ENCODE results near the gene URI1.
"Not testable (repeated sequence)": the region's sequence is repeated elsewhere in the genome, so short reads cannot be mapped to it uniquely, and the experiment has no call there.

URI1 gene

DNA sequence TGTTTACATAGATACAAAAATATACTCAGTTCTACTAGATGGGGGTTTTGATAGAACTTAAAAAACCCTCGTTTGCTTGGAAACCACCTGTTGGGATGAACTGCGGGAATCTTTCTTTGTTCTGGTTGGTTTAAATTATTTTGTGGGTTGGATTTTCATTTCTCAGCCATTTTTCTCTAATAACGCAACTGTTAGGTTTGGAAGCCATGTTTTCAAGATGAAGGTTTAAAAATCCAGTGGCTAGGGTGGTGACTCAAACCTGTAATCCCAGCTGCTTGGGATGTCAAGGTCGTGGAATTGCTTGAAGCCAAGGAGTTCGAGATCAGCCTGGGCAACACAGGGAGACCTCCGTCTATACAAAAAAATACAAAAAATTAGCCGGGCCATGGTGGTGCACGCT lies 1.6 kb downstream of the URI1 start:
- ChIA-PET POLR2A (no interaction called here), CTCF (no interaction called here)
- TF ChIP-seq BHLHE40 (IDR thresholded peaks at IDR 0.05; ENCODE audit: borderline replicate concordance) (no peak), FOXK2 (IDR thresholded peaks at IDR 0.05) (no peak), ARNT (IDR thresholded peaks at IDR 0.05) (no peak), FOXM1 (IDR thresholded peaks at IDR 0.05; ENCODE audit: borderline replicate concordance) (no peak), CTBP1 (IDR thresholded peaks at IDR 0.05; ENCODE audit: borderline replicate concordance) (no peak), ELF4 (IDR thresholded peaks at IDR 0.05) (no peak), HDGF (IDR thresholded peaks at IDR 0.05; ENCODE audit: borderline replicate concordance) (no peak), NFRKB (IDR thresholded peaks at IDR 0.05) (no peak), L3MBTL2 (conservative IDR thresholded peaks at IDR 0.05) (no peak), SUZ12 (IDR thresholded peaks at IDR 0.05) (no peak), TARDBP (IDR thresholded peaks at IDR 0.05) (no peak), LEF1 (IDR thresholded peaks at IDR 0.05; ENCODE audit: borderline replicate concordance) (no peak), FOXA1 (IDR thresholded peaks at IDR 0.05) (no peak), SP1 (IDR thresholded peaks at IDR 0.05) (no peak), ZNF384 (IDR thresholded peaks at IDR 0.05) (no peak)
- TF ChIP-seq, protein P1, sequence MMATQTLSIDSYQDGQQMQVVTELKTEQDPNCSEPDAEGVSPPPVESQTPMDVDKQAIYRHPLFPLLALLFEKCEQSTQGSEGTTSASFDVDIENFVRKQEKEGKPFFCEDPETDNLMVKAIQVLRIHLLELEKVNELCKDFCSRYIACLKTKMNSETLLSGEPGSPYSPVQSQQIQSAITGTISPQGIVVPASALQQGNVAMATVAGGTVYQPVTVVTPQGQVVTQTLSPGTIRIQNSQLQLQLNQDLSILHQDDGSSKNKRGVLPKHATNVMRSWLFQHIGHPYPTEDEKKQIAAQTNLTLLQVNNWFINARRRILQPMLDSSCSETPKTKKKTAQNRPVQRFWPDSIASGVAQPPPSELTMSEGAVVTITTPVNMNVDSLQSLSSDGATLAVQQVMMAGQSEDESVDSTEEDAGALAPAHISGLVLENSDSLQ (IDR thresholded peaks at IDR 0.05), result no peak
- no peak for DNase-seq (ENCODE audit: extremely low spot score)

DNA sequence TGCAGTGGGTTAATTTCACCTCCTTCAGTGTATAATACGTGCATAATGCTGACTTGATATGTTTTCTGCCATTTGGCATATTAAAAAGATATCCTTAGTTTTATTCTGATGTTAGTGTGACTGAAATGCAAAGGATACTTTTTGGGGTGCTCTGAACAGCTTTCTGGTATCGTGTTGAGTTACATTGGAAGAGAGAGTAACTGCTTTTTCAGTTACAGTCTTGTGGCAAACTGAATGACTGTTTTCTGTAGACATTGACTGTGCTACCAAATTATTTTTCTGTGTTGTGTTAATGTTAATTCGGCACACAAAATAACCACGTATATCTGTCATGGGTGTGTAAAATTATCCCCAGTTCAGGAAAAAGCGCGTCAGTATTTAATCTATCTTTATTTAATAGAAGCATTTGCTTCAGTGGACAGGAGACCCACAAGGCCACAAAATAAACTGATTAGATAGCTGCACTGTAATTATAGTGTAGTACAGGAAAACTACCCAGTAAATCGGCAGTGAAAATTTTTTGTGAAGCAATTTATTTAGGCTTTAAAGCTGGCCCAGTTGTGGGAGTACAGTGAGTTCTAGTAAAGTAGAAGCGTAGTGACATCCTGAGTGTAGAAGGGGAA lies 2.5 kb downstream of the URI1 start:
- TF ChIP-seq FOXA1 (IDR thresholded peaks at IDR 0.05), result no peak
- TF ChIP-seq ARNT (IDR thresholded peaks at IDR 0.05), result no peak
- no peak for TF ChIP-seq SP1 (IDR thresholded peaks at IDR 0.05)
- TF ChIP-seq, protein P1 (IDR thresholded peaks at IDR 0.05), result no peak
- no peak for TF ChIP-seq L3MBTL2 (conservative IDR thresholded peaks at IDR 0.05)
- DNase-seq (ENCODE audit: extremely low spot score), result no peak
- ChIA-PET CTCF (interaction anchor here (0.6 to 1.0 kb wide), 2 partner anchors 10 to 23 kb away, joined by 3 to 5 read pairs; no protein-coding TSS in a partner anchor), POLR2A (no interaction called here)

GRCh38 chr19:29945017-29945416 lies 3.0 kb downstream of the URI1 start:
- TF ChIP-seq BHLHE40 (IDR thresholded peaks at IDR 0.05; ENCODE audit: borderline replicate concordance), result no peak
- no peak for TF ChIP-seq FOXM1 (IDR thresholded peaks at IDR 0.05; ENCODE audit: borderline replicate concordance)
- TF ChIP-seq, protein P1 (IDR thresholded peaks at IDR 0.05), result no peak
- TF ChIP-seq L3MBTL2 (conservative IDR thresholded peaks at IDR 0.05), result no peak
- no peak for TF ChIP-seq TARDBP (IDR thresholded peaks at IDR 0.05)
- no peak for TF ChIP-seq CTBP1 (IDR thresholded peaks at IDR 0.05; ENCODE audit: borderline replicate concordance)
- ChIA-PET POLR2A (no interaction called here), CTCF (interaction anchor here (0.6 to 1.0 kb wide), 2 partner anchors 10 to 22 kb away, joined by 3 to 5 read pairs; no protein-coding TSS in a partner anchor)
- no peak for DNase-seq (ENCODE audit: extremely low spot score)

DNA sequence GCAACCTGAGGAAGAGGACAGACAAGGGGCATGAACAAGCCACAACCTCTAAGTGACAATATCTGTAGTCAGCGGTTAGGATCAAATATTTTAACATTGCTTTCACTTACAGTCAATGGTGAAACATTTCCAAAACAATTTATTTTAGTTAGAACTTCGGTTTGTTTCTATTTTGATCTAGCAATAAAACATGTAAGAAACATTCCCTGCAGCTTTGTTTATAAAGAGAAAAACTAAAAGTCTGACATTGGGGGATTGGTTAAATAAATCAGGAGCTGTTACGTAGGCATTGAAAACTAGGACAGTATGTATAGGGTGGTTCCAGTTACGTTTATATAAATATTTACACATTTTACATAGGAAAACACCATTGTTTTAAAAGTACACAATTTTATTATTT lies 3.4 kb downstream of the URI1 start:
- CTCF ChIA-PET, result interaction anchor here (1.0 kb wide), 1 partner anchor 22 kb away, joined by 3 read pairs; no protein-coding TSS in a partner anchor

DNA sequence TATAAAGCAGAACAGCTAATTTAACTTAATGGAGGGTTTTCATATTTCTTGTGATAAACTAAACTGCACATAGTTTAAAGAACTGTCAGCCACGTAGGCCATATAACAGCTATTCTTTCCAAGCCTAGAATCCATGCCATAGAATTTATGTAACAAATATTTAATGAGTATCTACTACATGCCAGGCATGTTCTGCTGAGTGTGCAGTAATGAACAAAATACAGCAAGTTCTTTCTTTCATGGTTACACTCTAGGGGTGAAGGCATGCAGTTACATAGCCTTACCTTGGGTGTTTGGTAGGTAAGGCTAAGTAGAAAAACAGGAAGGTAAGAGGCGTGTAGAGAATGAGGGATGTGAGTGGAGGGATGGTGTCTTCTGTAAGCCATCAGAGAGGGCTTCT lies 4.6 kb downstream of the URI1 start:
- TF ChIP-seq ARNT (IDR thresholded peaks at IDR 0.05) (no peak), CTBP1 (IDR thresholded peaks at IDR 0.05; ENCODE audit: borderline replicate concordance) (no peak), SUZ12 (IDR thresholded peaks at IDR 0.05) (no peak), BHLHE40 (IDR thresholded peaks at IDR 0.05; ENCODE audit: borderline replicate concordance) (no peak), ELF4 (IDR thresholded peaks at IDR 0.05) (no peak), TARDBP (IDR thresholded peaks at IDR 0.05) (no peak), NFRKB (IDR thresholded peaks at IDR 0.05) (no peak), HDGF (IDR thresholded peaks at IDR 0.05; ENCODE audit: borderline replicate concordance) (no peak), SP1 (IDR thresholded peaks at IDR 0.05) (no peak), FOXM1 (IDR thresholded peaks at IDR 0.05; ENCODE audit: borderline replicate concordance) (no peak)
- TF ChIP-seq, protein P1 (IDR thresholded peaks at IDR 0.05), result no peak
- ChIA-PET CTCF (no interaction called here), POLR2A (no interaction called here)
- no peak for DNase-seq (ENCODE audit: extremely low spot score)

More for the DNA sequence above, 3.4 kb downstream of the URI1 start:
- TF ChIP-seq FOXM1 (IDR thresholded peaks at IDR 0.05; ENCODE audit: borderline replicate concordance) (no peak), ARNT (IDR thresholded peaks at IDR 0.05) (no peak), NFRKB (IDR thresholded peaks at IDR 0.05) (no peak), ELF4 (IDR thresholded peaks at IDR 0.05) (no peak), ZNF384 (IDR thresholded peaks at IDR 0.05) (no peak), SUZ12 (IDR thresholded peaks at IDR 0.05) (no peak), LEF1 (IDR thresholded peaks at IDR 0.05; ENCODE audit: borderline replicate concordance) (no peak), L3MBTL2 (conservative IDR thresholded peaks at IDR 0.05) (no peak), CTBP1 (IDR thresholded peaks at IDR 0.05; ENCODE audit: borderline replicate concordance) (no peak)
- POLR2A ChIA-PET, result no interaction called here
- DNase-seq (ENCODE audit: extremely low spot score), result no peak

DNA sequence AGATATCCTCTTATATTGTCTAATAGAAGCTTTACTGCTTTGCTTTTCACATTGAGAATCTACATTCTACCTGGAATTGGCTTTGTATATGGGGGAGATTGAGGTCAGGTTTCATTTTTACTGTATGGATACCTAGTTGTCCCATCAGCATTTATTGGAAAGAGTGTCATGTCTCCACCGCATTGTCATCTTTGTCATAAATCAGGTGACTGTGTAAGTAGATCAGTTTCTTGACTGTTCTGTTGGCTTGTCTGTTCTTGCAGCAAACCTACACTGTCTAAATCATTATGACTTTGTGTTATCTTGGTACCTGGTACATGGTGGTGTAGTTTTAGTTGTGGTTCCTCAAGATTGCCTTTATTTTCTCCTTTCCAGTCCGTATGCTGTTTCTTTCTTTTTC lies 5.8 kb downstream of the URI1 start:
- TF ChIP-seq ELF4 (IDR thresholded peaks at IDR 0.05) (no peak), NFRKB (IDR thresholded peaks at IDR 0.05) (no peak), LEF1 (IDR thresholded peaks at IDR 0.05; ENCODE audit: borderline replicate concordance) (no peak), HDGF (IDR thresholded peaks at IDR 0.05; ENCODE audit: borderline replicate concordance) (no peak), ZNF384 (IDR thresholded peaks at IDR 0.05) (no peak)
- TF ChIP-seq, protein P1 (IDR thresholded peaks at IDR 0.05), result peak; percentile 32; the same call in 1 of the 2 replicates
- ChIA-PET CTCF (no interaction called here), POLR2A (no interaction called here)
- no peak for DNase-seq (ENCODE audit: extremely low spot score)

DNA sequence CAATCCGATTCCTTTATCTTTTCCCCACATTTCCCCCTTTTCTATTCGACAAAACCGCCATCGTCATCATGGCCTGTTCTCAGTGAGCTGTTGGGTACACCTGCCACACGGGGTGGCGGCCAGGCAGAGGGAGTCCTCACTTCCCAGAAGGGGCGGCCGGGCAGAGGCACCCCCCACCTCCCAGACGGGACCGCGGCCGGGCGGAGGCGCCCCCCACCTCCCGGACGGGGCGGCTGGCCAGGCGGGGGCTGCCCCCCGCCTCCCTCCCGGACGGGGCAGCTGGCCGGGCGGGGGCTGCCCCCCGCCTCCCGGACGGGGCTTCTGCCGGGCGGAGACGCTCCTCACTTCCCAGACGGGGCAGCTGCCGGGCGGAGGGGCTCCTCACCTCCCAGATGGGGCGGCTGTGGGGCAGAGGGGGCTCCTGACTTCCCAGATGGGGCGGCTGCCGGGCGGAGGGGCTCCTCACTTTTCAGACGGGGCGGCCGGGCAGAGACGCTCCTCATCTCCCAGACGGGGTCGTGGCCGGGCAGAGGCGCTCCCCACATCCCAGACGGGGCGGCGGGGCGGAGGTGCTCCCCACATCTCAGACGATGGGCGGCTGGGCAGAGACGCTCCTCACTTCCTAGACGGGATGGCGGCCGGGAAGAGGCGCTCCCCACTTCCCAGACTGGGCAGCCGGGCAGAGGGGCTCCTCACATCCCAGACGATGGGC lies 6.9 kb downstream of the URI1 start:
- DNase-seq (ENCODE audit: extremely low spot score); CTCF ChIA-PET; POLR2A ChIA-PET: not testable (repeated sequence)

Measured in HEK293T (cell line).